Psoas muscle (tissue), 8 donors: ENCODE results near the gene IDH3G. TPM values are rescaled to one million over a fixed set of nuclear protein-coding genes. Genes with fewer than 3 reads are reported as not detected.
A peak's percentile ranks its signal among the peaks of the same experiment; 100 is the strongest.

Source experiments
- ATAC-seq, 4 donors: fragments of 200-7000 bp; cut with Tn5 transposase; one replicate each; pipeline ENCODE4 v1.9.1; 2020; ENCODE audit warnings: moderate library complexity in 3 of 4, mild to moderate bottlenecking in 2 of 4
- DNase-seq, 2 donors: peaks; one replicate each; pipeline ENCODE4 v3.0.0-alpha.2; 2020
- H3K27ac ChIP-seq: fragments of 200-600 bp; one replicate; pipeline ENCODE4 v1.8.0; 2022
- H3K27me3 ChIP-seq, 3 donors: fragments of 200-600 bp in 1 of 3; one replicate each; pipeline versions ENCODE4 v1.6.1 to v1.8.0; 2013 to 2022; ENCODE audit warnings: low read length in 2 of 3, mild to moderate bottlenecking in 2 of 3, moderate library complexity in 1 of 3; ENCODE audit not compliant: insufficient read depth in 3 of 3
- H3K36me3 ChIP-seq, 2 donors: fragments of 200-600 bp in 1 of 2; one replicate each; pipeline versions ENCODE4 v1.6.1 to v1.8.0; 2013 to 2022; ENCODE audit warnings: low read depth in 1 of 2, mild to moderate bottlenecking in 1 of 2, moderate library complexity in 1 of 2; ENCODE audit not compliant: insufficient read depth in 1 of 2
- H3K4me1 ChIP-seq: fragments of 200-600 bp; one replicate; pipeline ENCODE4 v1.8.0; 2022
- H3K4me3 ChIP-seq: fragments of 200-600 bp; one replicate; pipeline ENCODE4 v1.8.0; 2022; ENCODE audit warnings: mild to moderate bottlenecking
- H3K9me3 ChIP-seq: fragments of 200-600 bp; one replicate; pipeline ENCODE4 v1.8.0; 2022
- WGBS, 3 donors: extraction: QIAGEN DNeasy Blood & Tissue Kit; methylation state at CpG; one replicate each; pipeline versions ENCODE4 v1.1.6 to v1.1.7; 2013; 5-methylcytosine and 5-hydroxymethylcytosine counted together
- intact Hi-C, 2 donors: fragments of 100-400 bp; cut with DNase I; formaldehyde crosslinking; loops; one replicate each; pipeline versions ENCODE4 v1.11.0 to v1.14.2; 2022
- polyA plus RNA-seq, 3 donors: library from polyadenylated mRNA; stranded (reverse); fragments of 200-250 nt; gene quantifications; one replicate each; pipeline ENCODE4 v1.2.3, GENCODE V29; 2013
- total RNA-seq, 4 donors: library from RNA; stranded (reverse); fragmentation: NEBNext Ultra II Directional in 2 of 4; extraction: Animal tissue kit (Norgen Biotek cat#: 25700) in 2 of 4; gene quantifications; one replicate each; pipeline versions ENCODE4 v1.2.1 to v1.2.4, GENCODE V29; 2021 to 2023
- TF ChIP-seq, protein P1 (sequence below): fragments of 200-600 bp; IDR thresholded peaks from one replicate; pipeline ENCODE4 v1.8.0; 2022; ENCODE audit warnings: antibody characterized with exemption
- donor health status: healthy with polysubstance abuse.
- donor health status: DM: no; HTN: no; CAD: no; lungs with moderate emphysema.
- donor health status: Bipolar disorder and iron deficiency.
- donor health status: healthy.
- donor health status: DM: yes; HTN: yes; CAD: no.
- donor health status: DM: no; HTN: no; CAD: no.
- donor health status: DM: no; HTN: no; CAD: no.
- donor health status: DM: yes; HTN: yes; CAD: no.

IDH3G gene
- total and polyA plus RNA-seq, 7 donors = 25.0 to 56.9 (median 50.5) TPM

DNA sequence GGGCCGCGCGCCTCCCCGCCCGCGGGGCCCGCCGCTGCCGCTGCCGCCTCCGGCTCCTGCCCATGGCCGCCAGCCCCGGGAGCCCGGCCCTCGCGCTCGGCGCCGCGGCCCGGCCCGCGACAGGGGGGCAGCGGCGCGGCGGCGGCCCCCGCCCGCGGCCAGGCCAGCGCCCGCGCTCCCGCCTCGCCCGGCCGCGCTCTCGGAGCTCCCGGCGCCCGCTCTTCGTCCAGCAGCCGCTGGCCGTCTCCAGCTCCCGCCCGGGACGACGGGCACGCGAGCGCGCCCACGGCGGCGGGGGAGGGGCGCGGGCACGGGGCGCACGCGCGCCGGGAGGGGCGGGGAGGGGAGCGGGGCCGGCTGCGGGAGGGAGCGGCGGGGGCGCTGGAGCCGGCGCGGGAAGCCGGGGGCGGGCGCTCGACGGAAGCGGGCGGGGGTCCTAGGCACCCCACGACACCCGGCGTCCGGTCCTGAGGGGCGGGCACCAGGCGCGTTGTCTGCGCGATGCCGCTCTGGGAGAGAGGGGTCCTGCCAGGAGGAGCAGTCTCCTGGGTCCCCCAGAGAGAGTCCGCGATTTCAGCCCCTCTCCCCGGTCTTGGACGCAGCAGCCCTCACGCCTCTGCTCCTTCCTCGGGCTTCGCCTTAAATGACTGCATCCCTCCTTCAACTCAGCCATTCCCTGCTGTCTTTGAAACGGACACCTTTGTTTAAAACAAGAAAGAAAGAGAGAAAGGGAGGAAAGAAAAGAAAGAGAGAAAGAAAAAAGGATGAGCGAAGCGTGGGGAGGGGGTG is 36.7 kb upstream of the IDH3G start:
- TF ChIP-seq, protein P1, sequence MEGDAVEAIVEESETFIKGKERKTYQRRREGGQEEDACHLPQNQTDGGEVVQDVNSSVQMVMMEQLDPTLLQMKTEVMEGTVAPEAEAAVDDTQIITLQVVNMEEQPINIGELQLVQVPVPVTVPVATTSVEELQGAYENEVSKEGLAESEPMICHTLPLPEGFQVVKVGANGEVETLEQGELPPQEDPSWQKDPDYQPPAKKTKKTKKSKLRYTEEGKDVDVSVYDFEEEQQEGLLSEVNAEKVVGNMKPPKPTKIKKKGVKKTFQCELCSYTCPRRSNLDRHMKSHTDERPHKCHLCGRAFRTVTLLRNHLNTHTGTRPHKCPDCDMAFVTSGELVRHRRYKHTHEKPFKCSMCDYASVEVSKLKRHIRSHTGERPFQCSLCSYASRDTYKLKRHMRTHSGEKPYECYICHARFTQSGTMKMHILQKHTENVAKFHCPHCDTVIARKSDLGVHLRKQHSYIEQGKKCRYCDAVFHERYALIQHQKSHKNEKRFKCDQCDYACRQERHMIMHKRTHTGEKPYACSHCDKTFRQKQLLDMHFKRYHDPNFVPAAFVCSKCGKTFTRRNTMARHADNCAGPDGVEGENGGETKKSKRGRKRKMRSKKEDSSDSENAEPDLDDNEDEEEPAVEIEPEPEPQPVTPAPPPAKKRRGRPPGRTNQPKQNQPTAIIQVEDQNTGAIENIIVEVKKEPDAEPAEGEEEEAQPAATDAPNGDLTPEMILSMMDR = no peak
- no peak overlapping the region for H3K4me3 ChIP-seq
- intact Hi-C loops = no loop called here
- no peaks in the 10 kb centered on the region for H3K9me3 ChIP-seq
- no peak overlapping the region for H3K27ac ChIP-seq
- ATAC-seq = no peak
- H3K4me1 ChIP-seq = no peaks in the 10 kb centered on the region
- WGBS, 3 donors = 6 to 31% (median 18%) methylated on average over 16 to 54 of the region's 102 CpGs
- peaks cover 0 to 55% (median 2%) of the 10 kb centered on the region in 3 donors for H3K27me3 ChIP-seq
- no peaks in the 10 kb centered on the region for H3K36me3 ChIP-seq
- DNase-seq = no peak

DNA sequence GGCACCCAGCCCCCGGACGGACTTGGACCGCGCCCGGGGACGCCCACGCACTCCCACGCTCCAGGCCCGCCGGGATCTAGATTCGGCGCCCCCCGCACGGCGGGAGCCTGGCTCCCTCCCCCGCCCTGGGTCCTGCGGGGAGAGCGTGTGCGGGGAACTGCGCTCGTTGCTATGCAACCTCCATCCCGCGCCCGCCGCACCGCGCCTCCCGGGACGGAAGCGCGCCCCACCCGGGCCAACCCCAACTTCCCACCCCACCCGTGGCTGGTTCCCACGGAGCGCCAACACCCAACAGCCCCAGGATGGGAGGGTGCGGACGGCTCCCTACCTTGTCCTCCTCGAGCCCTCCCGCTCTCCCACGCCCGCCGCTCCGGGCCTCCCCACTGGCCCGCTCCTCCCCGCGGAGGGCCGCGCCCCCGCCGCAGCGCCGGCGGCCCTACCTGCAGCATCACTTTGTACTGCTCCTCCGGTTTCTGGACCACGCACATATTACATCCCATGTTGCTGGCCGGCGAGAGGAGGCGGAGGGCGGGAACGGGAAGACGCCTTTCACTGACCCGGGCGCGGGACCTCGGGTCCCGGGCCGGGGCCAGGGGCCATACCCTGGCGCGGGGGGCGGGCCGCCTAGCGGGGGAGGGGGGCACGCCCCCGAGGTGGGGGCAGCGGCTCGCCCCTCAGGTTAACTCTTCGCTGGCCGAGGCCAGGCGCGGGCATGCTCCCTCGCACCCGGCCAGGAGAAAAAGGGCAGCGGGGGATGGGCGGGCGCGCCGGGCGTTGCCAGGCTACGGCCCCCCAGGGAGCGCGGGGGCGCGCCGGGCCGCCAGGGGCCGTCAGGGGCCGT is 35.8 kb upstream of the IDH3G start, which contains the start of gene PDZD4:
Gene PDZD4, minus strand, starts transcription at position 746 of the 841 bp plus-strand sequence. Its CDS starts 246 bp downstream, at position 500.
- 1 to 17% (median 2%) methylated on average over 33 to 78 of the region's 97 CpGs for WGBS, 3 donors
- Histone ChIP-seq H3K9me3 (no peaks in the 10 kb centered on the region), H3K27me3 (peaks cover 0 to 61% (median 2%) of the 10 kb centered on the region in 3 donors), H3K27ac (no peak within 1 kb of the TSS), H3K4me1 (no peaks in the 10 kb centered on the region), H3K4me3 (peak within 1 kb of the TSS; percentile 58), H3K36me3 (no peaks in the 10 kb centered on the region)
- intact Hi-C loops = no loop called here
- DNase-seq (no peak), ATAC-seq (peak in 1 of 4 donors; percentile 16)
- TF ChIP-seq, protein P1 = no peak

DNA sequence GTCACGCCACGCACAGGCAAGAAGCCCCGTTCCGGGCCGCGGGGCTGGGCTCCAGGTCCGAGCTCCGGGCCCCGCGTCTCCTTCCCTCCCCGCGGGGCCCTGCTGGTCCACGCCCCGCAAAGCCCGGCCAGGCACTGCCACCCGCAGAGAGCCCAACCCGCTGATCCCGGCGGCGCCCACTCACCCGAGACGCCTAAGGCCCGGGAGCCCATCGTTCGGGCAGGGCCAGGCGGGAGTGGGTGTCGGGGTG is 35.3 kb upstream of the IDH3G start:
- ATAC-seq (peak in 2 of 4 donors; percentile 10 to 13), DNase-seq (no peak)
- intact Hi-C loops = no loop called here
- H3K36me3 ChIP-seq = no peaks in the 10 kb centered on the region
- H3K4me3 ChIP-seq = peak overlapping the region; percentile 58
- WGBS, 3 donors = 0 to 25% (median 1%) methylated on average over 4 to 25 of the region's 27 CpGs
- no peak overlapping the region for H3K27ac ChIP-seq
- no peaks in the 10 kb centered on the region for H3K9me3 ChIP-seq
- no peaks in the 10 kb centered on the region for H3K4me1 ChIP-seq
- peaks cover 0 to 61% (median 2%) of the 10 kb centered on the region in 3 donors for H3K27me3 ChIP-seq
- TF ChIP-seq, protein P1 = no peak

DNA sequence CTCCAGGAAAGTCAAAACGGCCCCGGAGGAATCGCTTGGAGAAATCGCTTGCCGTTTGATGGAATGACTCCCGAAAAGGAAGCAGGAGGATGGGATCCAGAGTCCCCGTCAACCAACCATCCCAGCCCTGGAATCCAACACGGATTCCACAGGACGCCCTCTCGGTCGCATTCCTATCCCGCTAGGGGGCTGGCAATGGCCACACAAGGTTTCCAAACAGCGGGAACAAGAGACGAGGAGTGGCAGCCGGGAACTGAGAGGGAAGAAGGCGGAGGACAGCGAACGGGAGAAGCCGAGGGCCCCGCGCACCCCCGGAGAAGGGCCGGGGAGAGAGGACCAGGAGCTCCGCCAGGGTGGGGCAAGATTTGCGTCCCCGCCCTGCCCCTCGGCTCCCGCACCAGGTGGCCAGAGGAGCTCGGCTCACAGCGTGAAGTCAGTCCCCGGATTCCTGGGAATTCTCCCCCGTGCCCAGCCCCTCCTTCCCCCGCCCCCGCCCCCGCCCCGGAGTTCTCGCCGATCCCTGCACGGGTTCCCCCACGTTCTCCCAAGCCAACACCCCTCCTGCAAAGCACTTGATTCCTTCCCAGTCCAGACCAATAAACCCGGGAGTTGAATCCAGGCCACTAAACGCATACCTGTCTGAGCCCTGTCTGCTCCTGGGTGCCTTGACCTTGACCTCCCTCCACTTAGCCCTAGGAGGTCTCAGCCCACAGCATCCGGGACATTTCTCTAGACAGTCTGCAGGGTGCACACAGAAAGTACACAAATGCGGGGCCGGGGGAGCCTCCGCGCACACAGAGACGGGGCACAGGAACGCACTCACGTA is 34.8 kb upstream of the IDH3G start:
- WGBS, 3 donors = 5 to 18% (median 14%) methylated on average over 19 to 49 of the region's 50 CpGs
- Histone ChIP-seq H3K9me3 (no peaks in the 10 kb centered on the region), H3K4me3 (peak overlapping the region; percentile 58), H3K4me1 (no peaks in the 10 kb centered on the region), H3K27ac (no peak overlapping the region), H3K36me3 (no peaks in the 10 kb centered on the region), H3K27me3 (peaks cover 0 to 64% (median 2%) of the 10 kb centered on the region in 3 donors)
- ATAC-seq = peak in 1 of 4 donors; percentile 11
- TF ChIP-seq, protein P1 = no peak
- peak in 1 of 2 donors; percentile 11 for DNase-seq
- intact Hi-C loops = no loop called here
